RPMI8226 (cell line): ENCODE data around the gene ADAMTS8.

Experiments used
- DNase-seq: peaks from one replicate; pipeline ENCODE4 v3.0.0-alpha.2; 2015

ADAMTS8 gene

GRCh38 chr11:130428316-130429119, at the start of gene ADAMTS8:
Gene ADAMTS8, minus strand, starts transcription at chr11:130428609. Its CDS starts 323 bp downstream, at chr11:130428286.
- no peak for DNase-seq

GRCh38 chr11:130477586-130478203, 49.3 kb upstream of the ADAMTS8 start:
- DNase-seq = no peak

GRCh38 chr11:130476922-130477491, 48.6 kb upstream of the ADAMTS8 start:
- DNase-seq = no peak

- DNase-seq = no peak
Measured at GRCh38 chr11:130476200-130476921, 48.0 kb upstream of the ADAMTS8 start.

- DNase-seq = no peak
Measured at GRCh38 chr11:130475426-130476053, 47.1 kb upstream of the ADAMTS8 start.

- no peak for DNase-seq
Measured at GRCh38 chr11:130474637-130475400, 46.4 kb upstream of the ADAMTS8 start.

GRCh38 chr11:130473795-130474377, 45.5 kb upstream of the ADAMTS8 start:
- no peak for DNase-seq

GRCh38 chr11:130473056-130473794, 44.8 kb upstream of the ADAMTS8 start:
- DNase-seq = no peak

- DNase-seq = no peak
Measured at GRCh38 chr11:130472434-130472961, 44.1 kb upstream of the ADAMTS8 start.

GRCh38 chr11:130471731-130472433, 43.5 kb upstream of the ADAMTS8 start:
- DNase-seq = no peak

- DNase-seq = no peak
Measured at GRCh38 chr11:130470832-130471706, 42.7 kb upstream of the ADAMTS8 start.

- no peak for DNase-seq
Measured at GRCh38 chr11:130469181-130469580, 40.8 kb upstream of the ADAMTS8 start.

- no peak for DNase-seq
Measured at GRCh38 chr11:130467116-130467900, 38.9 kb upstream of the ADAMTS8 start.

GRCh38 chr11:130465263-130465662, 36.9 kb upstream of the ADAMTS8 start:
- DNase-seq = no peak

- no peak for DNase-seq
Measured at GRCh38 chr11:130464291-130464812, 35.9 kb upstream of the ADAMTS8 start.

- no peak for DNase-seq
Measured at GRCh38 chr11:130462931-130463330, 34.5 kb upstream of the ADAMTS8 start.

GRCh38 chr11:130462101-130462885, 33.9 kb upstream of the ADAMTS8 start:
- no peak for DNase-seq
